Measurements from ENCODE around the gene NFYB. TPM values are rescaled to one million over a fixed set of nuclear protein-coding genes. Genes with fewer than 3 reads are reported as not detected.

The NFYB gene
- total RNA-seq, 6 donors from 2014 or later, result 20.3 to 101 (median 39.0) TPM

- no peak for ATAC-seq (ENCODE audit: low FRiP score in 2 of 2)
- Histone ChIP-seq H3K36me3 (peaks cover 26 to 90% (median 45%) of the 10 kb centered on the region in 4 donors), H3K4me3 (no peak overlapping the region), H3K27me3 (no peaks in the 10 kb centered on the region), H3K27ac (no peak overlapping the region), H3K9me3 (no peaks in the 10 kb centered on the region), H3K4me1 (no peaks in the 10 kb centered on the region)
- TF ChIP-seq POLR2A (IDR thresholded peaks at IDR 0.05) (no peak), EP300 (IDR thresholded peaks at IDR 0.05) (no peak), CTCF (IDR thresholded peaks at IDR 0.05) (no peak), POLR2AphosphoS5 (IDR thresholded peaks at IDR 0.05) (no peak)
- WGBS, 2 donors, result 79 to 83% methylated on average over 1 of the region's 1 CpG
- DNase-seq, result no peak
Measured at GRCh38 chr12:104095289-104095688, 42.7 kb downstream of the NFYB start.

- H3K27ac ChIP-seq, result no peak overlapping the region
- TF ChIP-seq POLR2A (IDR thresholded peaks at IDR 0.05) (no peak), POLR2AphosphoS5 (IDR thresholded peaks at IDR 0.05) (no peak), EP300 (IDR thresholded peaks at IDR 0.05) (no peak), CTCF (IDR thresholded peaks at IDR 0.05) (no peak)
- ATAC-seq (ENCODE audit: low FRiP score in 2 of 2) (no peak), DNase-seq (no peak)
- H3K4me3 ChIP-seq, result no peak overlapping the region
- 92 to 94% methylated on average over 3 of the region's 3 CpGs for WGBS, 2 donors
- peaks cover 24 to 89% (median 43%) of the 10 kb centered on the region in 4 donors for H3K36me3 ChIP-seq
- H3K9me3 ChIP-seq, result no peaks in the 10 kb centered on the region
- no peaks in the 10 kb centered on the region for H3K4me1 ChIP-seq
- no peaks in the 10 kb centered on the region for H3K27me3 ChIP-seq
Measured at GRCh38 chr12:104094284-104094683, 43.7 kb downstream of the NFYB start.

GRCh38 chr12:104091136-104091535 lies 46.9 kb downstream of the NFYB start:
- no peak for DNase-seq

GRCh38 chr12:104090685-104091084 lies 47.3 kb downstream of the NFYB start:
- no peak for ATAC-seq (ENCODE audit: low FRiP score in 2 of 2)
- Histone ChIP-seq H3K27ac (no peak overlapping the region), H3K4me3 (no peak overlapping the region), H3K4me1 (no peaks in the 10 kb centered on the region), H3K9me3 (no peaks in the 10 kb centered on the region), H3K36me3 (peaks cover 26 to 87% (median 43%) of the 10 kb centered on the region in 4 donors), H3K27me3 (no peaks in the 10 kb centered on the region)
- no peak for DNase-seq
- WGBS, 2 donors, result 100% methylated on average over 1 of the region's 1 CpG
- TF ChIP-seq POLR2AphosphoS5 (IDR thresholded peaks at IDR 0.05), result no peak
- no peak for TF ChIP-seq POLR2A (IDR thresholded peaks at IDR 0.05)

More at GRCh38 chr12:104091136-104091535, 46.9 kb downstream of the NFYB start:
- WGBS, 2 donors, result 93 to 98% methylated on average over 4 of the region's 4 CpGs
- TF ChIP-seq POLR2AphosphoS5 (IDR thresholded peaks at IDR 0.05), result no peak
- no peak for TF ChIP-seq POLR2A (IDR thresholded peaks at IDR 0.05)
- TF ChIP-seq CTCF (IDR thresholded peaks at IDR 0.05), result no peak
- no peak for TF ChIP-seq EP300 (IDR thresholded peaks at IDR 0.05)
- Histone ChIP-seq H3K4me1 (no peaks in the 10 kb centered on the region), H3K4me3 (no peak overlapping the region), H3K27ac (no peak overlapping the region), H3K36me3 (peaks cover 30 to 88% (median 47%) of the 10 kb centered on the region in 4 donors), H3K9me3 (no peaks in the 10 kb centered on the region), H3K27me3 (no peaks in the 10 kb centered on the region)
- no peak for ATAC-seq (ENCODE audit: low FRiP score in 2 of 2)

GRCh38 chr12:104083769-104084475 lies 54.1 kb downstream of the NFYB start:
- no peak overlapping the region for H3K27ac ChIP-seq
- H3K4me3 ChIP-seq, result no peak overlapping the region
- peaks cover 21 to 69% (median 31%) of the 10 kb centered on the region in 4 donors for H3K36me3 ChIP-seq
- peaks cover 0 to under 1% (median 0%) of the 10 kb centered on the region in 4 donors for H3K4me1 ChIP-seq
- ATAC-seq (ENCODE audit: low FRiP score in 2 of 2), result no peak
- no peaks in the 10 kb centered on the region for H3K9me3 ChIP-seq
- WGBS, 2 donors, result 89 to 91% methylated on average over 8 of the region's 8 CpGs
- TF ChIP-seq POLR2AphosphoS5 (IDR thresholded peaks at IDR 0.05), result no peak
- no peak for TF ChIP-seq CTCF (IDR thresholded peaks at IDR 0.05)
- no peaks in the 10 kb centered on the region for H3K27me3 ChIP-seq
- DNase-seq, result no peak

Measured in upper lobe of left lung (tissue), 6 donors.